GM23338 (cell line): ENCODE results near the gene TAF11L2. TPM values are rescaled to one million over a fixed set of nuclear protein-coding genes. Genes with fewer than 3 reads are reported as not detected.

Source experiments
- ATAC-seq: fragments of 200-7000 bp; cut with Tn5 transposase; 3 replicates; pipeline ENCODE4 v1.9.1; 2020
- DNase-seq: peaks from one replicate; pipeline ENCODE4 v3.0.0-alpha.2; 2015; ENCODE audit warnings: low spot score
- H2AFZ ChIP-seq: fragments of 200-600 bp; sonication (generic); 2 replicates; pipeline ENCODE4 v1.8.0; 2016; ENCODE audit warnings: antibody characterized with exemption, mild to moderate bottlenecking, moderate library complexity
- H3F3A ChIP-seq: fragments of 200-600 bp; sonication (generic); replicated peaks from 2 replicates; pipeline ENCODE4 v1.8.0; 2017; ENCODE audit warnings: antibody characterized with exemption, mixed run types, low read depth
- H3K27ac ChIP-seq: fragments of 200-600 bp; sonication (generic); 2 replicates; pipeline ENCODE4 v1.6.1; 2016; ENCODE audit warnings: low read depth
- H3K27me3 ChIP-seq: fragments of 200-600 bp; sonication (generic); 2 replicates; pipeline ENCODE4 v1.8.0; 2016; ENCODE audit warnings: mild to moderate bottlenecking, mixed run types, moderate library complexity; ENCODE audit not compliant: insufficient read depth
- H3K36me3 ChIP-seq: fragments of 200-600 bp; sonication (generic); 2 replicates; pipeline ENCODE4 v1.8.0; 2016; ENCODE audit warnings: mild to moderate bottlenecking; ENCODE audit not compliant: insufficient read depth
- H3K4me1 ChIP-seq: fragments of 200-600 bp; sonication (generic); 2 replicates; pipeline ENCODE4 v1.8.0; 2016; ENCODE audit warnings: mild to moderate bottlenecking, moderate library complexity; ENCODE audit not compliant: insufficient read depth
- H3K4me2 ChIP-seq: fragments of 200-600 bp; sonication (generic); 2 replicates; pipeline ENCODE4 v1.7.1; 2017; ENCODE audit warnings: mixed run types
- H3K4me3 ChIP-seq: fragments of 200-600 bp; sonication (generic); 2 replicates; pipeline ENCODE4 v1.6.1; 2016; ENCODE audit warnings: mixed run types
- H3K79me2 ChIP-seq: fragments of 200-600 bp; sonication (generic); replicated peaks from 2 replicates; pipeline ENCODE4 v1.8.0; 2017; ENCODE audit warnings: mild to moderate bottlenecking; ENCODE audit not compliant: insufficient read depth
- H3K9me2 ChIP-seq: fragments of 200-600 bp; sonication (generic); 2 replicates; pipeline ENCODE4 v1.8.0; 2017; ENCODE audit not compliant: insufficient read depth
- H4K20me1 ChIP-seq: fragments of 200-600 bp; sonication (generic); replicated peaks from 2 replicates; pipeline ENCODE4 v1.8.0; 2017; ENCODE audit warnings: mild to moderate bottlenecking; ENCODE audit not compliant: insufficient read depth
- H3K27ac Mint-ChIP-seq: 2 replicates; pipeline ENCODE4 v1.8.0; 2020; ENCODE audit warnings: inconsistent platforms, mild to moderate bottlenecking, moderate library complexity, mixed read lengths
- H3K27me3 Mint-ChIP-seq: 3 replicates; pipeline ENCODE4 v1.8.0; 2022; ENCODE audit warnings: low read depth, mild to moderate bottlenecking, moderate library complexity, mixed read lengths, inconsistent platforms; ENCODE audit not compliant: insufficient read depth, poor library complexity
- H3K36me3 Mint-ChIP-seq: 3 replicates; pipeline ENCODE4 v1.8.0; 2021; ENCODE audit warnings: low read depth, mild to moderate bottlenecking, inconsistent platforms, moderate library complexity, mixed read lengths
- H3K4me1 Mint-ChIP-seq: 3 replicates; pipeline ENCODE4 v1.8.0; 2020; ENCODE audit warnings: mild to moderate bottlenecking, inconsistent platforms, mixed read lengths
- H3K4me3 Mint-ChIP-seq: 3 replicates; pipeline ENCODE4 v1.8.0; 2021; ENCODE audit warnings: moderate library complexity, mild to moderate bottlenecking, inconsistent platforms, mixed read lengths
- H3K9me3 Mint-ChIP-seq: 3 replicates; pipeline ENCODE4 v1.8.0; 2020; ENCODE audit warnings: moderate library complexity, mild to moderate bottlenecking, inconsistent platforms, mixed read lengths
- CREB1 ChIP-seq: fragments of 250-450 bp; sonication (Bioruptor Pico); IDR thresholded peaks from 2 replicates; pipeline ENCODE4 v1.5.0; 2020; ENCODE audit warnings: low read depth, mild to moderate bottlenecking, moderate library complexity
- CTCF ChIP-seq, 2 experiments: fragments of 200-600 bp in 1 of 2; sonication (generic) in 1 of 2; conservative IDR thresholded peaks; 2 replicates each; pipeline versions ENCODE4 v1.5.1 to v1.6.1; 2016 to 2017; ENCODE audit warnings: antibody characterized with exemption in 2 of 2, low read depth in 2 of 2, mild to moderate bottlenecking in 2 of 2, moderate library complexity in 1 of 2
- EZH2 ChIP-seq: fragments of 200-600 bp; sonication (generic); IDR thresholded peaks from one replicate; pipeline ENCODE4 v1.8.0; 2017; ENCODE audit warnings: antibody characterized with exemption, mild to moderate bottlenecking, low read depth; ENCODE audit not compliant: unreplicated experiment
- EZH2phosphoT487 ChIP-seq: fragments of 200-600 bp; sonication (generic); IDR thresholded peaks from one replicate; pipeline ENCODE4 v1.8.1; 2018; ENCODE audit warnings: antibody characterized with exemption; ENCODE audit not compliant: unreplicated experiment
- JUNB ChIP-seq: IDR thresholded peaks from one replicate; pipeline ENCODE4 v1.6.1; 2016; ENCODE audit warnings: antibody characterized with exemption; ENCODE audit not compliant: unreplicated experiment
- NANOG ChIP-seq: IDR thresholded peaks from 2 replicates; pipeline ENCODE4 v1.6.1; 2016; ENCODE audit warnings: antibody characterized with exemption, borderline replicate concordance
- POLR2AphosphoS5 ChIP-seq: IDR thresholded peaks from 2 replicates; pipeline ENCODE4 v1.6.1; 2016; ENCODE audit warnings: antibody characterized with exemption, low read depth
- REST ChIP-seq: IDR thresholded peaks from one replicate; pipeline ENCODE4 v1.6.1; 2018; ENCODE audit warnings: antibody characterized with exemption; ENCODE audit not compliant: unreplicated experiment
- STAT1 ChIP-seq: IDR thresholded peaks from one replicate; pipeline ENCODE4 v1.6.1; 2016; ENCODE audit warnings: antibody characterized with exemption; ENCODE audit not compliant: unreplicated experiment
- ZNF114 ChIP-seq: fragments of 250-450 bp; sonication (Bioruptor Pico); IDR thresholded peaks from 2 replicates; pipeline ENCODE4 v1.5.0; 2020; ENCODE audit warnings: mild to moderate bottlenecking, moderate library complexity
- ZNF331 ChIP-seq: fragments of 250-450 bp; sonication (Bioruptor Pico); IDR thresholded peaks from 2 replicates; pipeline ENCODE4 v1.5.0; 2020; ENCODE audit warnings: low read depth, mild to moderate bottlenecking, moderate library complexity
- polyA plus RNA-seq: library from polyadenylated mRNA; unstranded; fragments of >200 nt; fragmentation: Nextera tagmentation; extraction: Ambion mirVana; gene quantifications from 2 replicates; pipeline ENCODE4 v1.2.1, GENCODE V29; 2016
- total RNA-seq: library from RNA; depleted of rRNA; stranded (reverse); fragments of >200 nt; shearing (Covaris generic); gene quantifications from 2 replicates; pipeline ENCODE4 v1.2.3, GENCODE V29; 2014
- TF ChIP-seq, protein P1 (sequence below): IDR thresholded peaks from 2 replicates; pipeline ENCODE4 v1.6.1; 2016; ENCODE audit warnings: antibody characterized with exemption

Gene TAF11L2
- total and polyA plus RNA-seq, 2 experiments from 2014 or later, result not detected

GRCh38 chr5:17497446-17497845 is 585 bp upstream of the TAF11L2 start (continued):
- no peak for TF ChIP-seq JUNB
- no peak for TF ChIP-seq ZNF331
- TF ChIP-seq CTCF (conservative IDR thresholded peaks at IDR 0.05; ENCODE audit: low read depth in 2 of 2), result no peak
- no peak for TF ChIP-seq REST
- no peak for TF ChIP-seq ZNF114 (CRISPR knock-in tag)
- TF ChIP-seq STAT1, result no peak

- H3K9me2 ChIP-seq, result no peaks in the 10 kb centered on the region
- H3F3A ChIP-seq, result no peaks in the 10 kb centered on the region
- DNase-seq, result no peak
- H3K4me3 Mint-ChIP-seq, result no peak overlapping the region
- no peak overlapping the region for H3K27ac ChIP-seq
- no peaks in the 10 kb centered on the region for H3K4me1 Mint-ChIP-seq
- H3K4me3 ChIP-seq, result no peak overlapping the region
- no peak for ATAC-seq
- no peaks in the 10 kb centered on the region for H3K4me1 ChIP-seq
- no peak overlapping the region for H3K4me2 ChIP-seq
- no peaks in the 10 kb centered on the region for H3K79me2 ChIP-seq
- H4K20me1 ChIP-seq, result no peaks in the 10 kb centered on the region
- no peaks in the 10 kb centered on the region for H3K27me3 Mint-ChIP-seq
- no peaks in the 10 kb centered on the region for H3K36me3 Mint-ChIP-seq
- no peaks in the 10 kb centered on the region for H3K9me3 Mint-ChIP-seq
- no peak overlapping the region for H3K27ac Mint-ChIP-seq
- H3K36me3 ChIP-seq, result no peaks in the 10 kb centered on the region
- no peaks in the 10 kb centered on the region for H3K27me3 ChIP-seq
- no peak overlapping the region for H2AFZ ChIP-seq
- TF ChIP-seq POLR2AphosphoS5 (no peak), ZNF331 (no peak), ZNF114 (CRISPR knock-in tag) (no peak), EZH2phosphoT487 (no peak), CREB1 (CRISPR knock-in tag) (no peak), CTCF (conservative IDR thresholded peaks at IDR 0.05; ENCODE audit: low read depth in 2 of 2) (no peak), EZH2 (no peak), JUNB (no peak), REST (no peak), STAT1 (no peak), NANOG (no peak)
- TF ChIP-seq, protein P1, sequence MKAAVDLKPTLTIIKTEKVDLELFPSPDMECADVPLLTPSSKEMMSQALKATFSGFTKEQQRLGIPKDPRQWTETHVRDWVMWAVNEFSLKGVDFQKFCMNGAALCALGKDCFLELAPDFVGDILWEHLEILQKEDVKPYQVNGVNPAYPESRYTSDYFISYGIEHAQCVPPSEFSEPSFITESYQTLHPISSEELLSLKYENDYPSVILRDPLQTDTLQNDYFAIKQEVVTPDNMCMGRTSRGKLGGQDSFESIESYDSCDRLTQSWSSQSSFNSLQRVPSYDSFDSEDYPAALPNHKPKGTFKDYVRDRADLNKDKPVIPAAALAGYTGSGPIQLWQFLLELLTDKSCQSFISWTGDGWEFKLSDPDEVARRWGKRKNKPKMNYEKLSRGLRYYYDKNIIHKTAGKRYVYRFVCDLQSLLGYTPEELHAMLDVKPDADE, result no peak
Observed at GRCh38 chr5:17511775-17512325, 13.8 kb downstream of the TAF11L2 start.
